ENCODE measurements around the gene ANKRD18B.
"Not testable (repeated sequence)": the region's sequence is repeated elsewhere in the genome, so short reads cannot be mapped to it uniquely, and the experiment has no call there.

The ANKRD18B gene

DNA sequence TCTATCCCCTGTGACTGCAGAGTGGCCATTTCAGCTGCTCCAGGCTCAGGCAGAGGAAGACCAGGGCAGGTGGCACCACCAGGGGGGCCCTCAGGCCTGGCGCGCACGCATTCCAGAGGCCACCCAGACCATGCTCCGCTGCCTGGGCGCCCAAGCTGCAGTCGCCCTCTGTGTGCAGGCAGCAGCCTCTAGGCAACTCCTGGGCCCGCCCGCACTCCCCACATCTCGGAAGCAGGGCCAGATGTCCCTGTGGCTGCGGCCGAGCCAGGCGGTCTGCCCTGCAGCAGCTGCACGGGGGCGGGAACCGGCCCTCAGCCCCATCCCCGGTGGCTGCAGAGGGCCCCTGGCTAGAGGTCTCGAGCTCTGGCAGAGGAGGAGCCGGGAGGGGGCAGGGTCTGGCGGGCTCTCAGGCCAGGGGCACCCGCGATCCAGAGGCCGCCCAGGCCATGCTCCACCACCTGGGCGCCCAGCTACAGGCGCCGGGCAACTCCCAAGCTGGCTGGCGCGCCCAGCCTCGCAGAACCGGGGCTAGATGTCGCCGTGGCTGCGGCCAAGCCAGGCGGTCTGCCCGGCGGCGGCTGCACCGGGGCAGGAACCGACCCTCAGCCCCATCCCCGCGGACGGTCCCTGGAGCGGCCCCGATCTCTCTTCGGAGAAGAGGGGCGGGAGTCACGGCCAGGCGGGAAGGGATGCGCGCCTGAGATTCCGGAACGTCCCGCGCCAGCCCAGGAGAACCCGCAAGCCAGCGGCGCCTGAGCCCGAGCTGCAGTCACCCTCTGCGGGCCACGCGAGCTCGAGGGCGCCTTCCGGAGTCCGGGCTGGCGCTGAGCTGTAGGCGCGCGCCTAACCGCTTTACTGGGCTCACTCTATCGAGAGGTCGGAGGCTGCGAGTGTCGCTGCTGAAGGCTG is at the start of gene ANKRD18B:
Gene ANKRD18B (plus strand): TSS at position 855 of the 909 bp plus-strand sequence. CDS start 239 bp downstream, outside the sequence.
- DNase-seq (ENCODE audit: low read depth in 2 of 2) = peak in 1 of 2 donors; percentile 38

DNA sequence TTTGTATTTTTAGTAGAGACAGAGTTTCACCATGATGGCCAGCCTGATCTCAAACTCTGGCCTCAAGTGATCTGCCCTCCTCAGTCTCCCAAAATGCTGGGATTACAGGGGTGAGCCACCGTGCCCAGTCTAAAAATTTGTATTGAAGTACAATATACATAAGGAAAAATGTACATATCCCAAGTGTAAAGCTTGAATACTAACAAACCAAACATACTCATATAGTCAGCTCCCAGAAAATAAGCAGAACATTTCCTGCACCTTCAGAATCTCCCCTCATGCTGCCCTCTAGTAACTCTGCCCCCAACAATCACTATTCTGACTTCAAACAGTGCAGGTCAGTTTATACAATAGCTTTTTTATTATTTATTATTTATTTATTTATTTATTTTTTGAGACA is 48.7 kb upstream of the ANKRD18B start:
- DNase-seq (ENCODE audit: low read depth in 2 of 2) = no peak

DNA sequence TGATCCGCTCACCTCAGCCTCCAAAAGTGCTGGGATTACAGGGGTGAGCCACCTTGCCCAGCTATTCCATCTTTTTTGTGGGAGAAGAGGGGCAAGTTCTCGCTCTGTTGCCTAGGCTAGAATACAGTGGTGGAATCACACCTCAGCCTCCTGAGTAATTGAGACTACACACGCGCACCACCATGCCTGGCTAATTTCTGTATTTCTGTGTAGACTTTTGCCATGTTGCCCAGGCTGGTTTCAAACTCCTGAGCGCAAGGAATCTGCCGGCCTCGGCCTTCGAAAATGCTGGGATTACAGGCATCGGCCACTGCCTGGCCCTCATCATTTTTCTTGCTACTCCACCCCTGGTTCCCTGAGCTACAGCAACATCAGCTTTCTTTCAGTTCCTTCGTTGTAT is 47.5 kb upstream of the ANKRD18B start:
- DNase-seq (ENCODE audit: low read depth in 2 of 2) = no peak

DNA sequence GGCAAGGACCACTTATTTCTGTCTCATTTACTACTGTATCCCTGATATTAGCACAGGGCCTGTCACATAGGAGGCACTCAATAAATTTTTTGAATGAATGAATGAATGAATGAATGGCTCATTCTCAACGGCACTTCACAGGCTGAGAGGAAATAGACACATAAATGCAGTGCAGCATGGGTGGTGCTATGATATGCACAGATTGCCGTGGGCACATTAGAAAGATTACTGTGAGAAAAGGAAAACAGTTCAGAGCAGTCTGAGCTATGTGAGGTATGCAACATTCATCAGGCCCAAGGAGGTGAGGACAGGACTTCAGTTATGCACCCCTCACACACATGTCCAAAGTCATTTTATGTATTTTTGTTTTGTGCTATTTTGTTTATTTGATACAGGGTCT is 43.9 kb upstream of the ANKRD18B start:
- no peak for DNase-seq (ENCODE audit: low read depth in 2 of 2)

DNA sequence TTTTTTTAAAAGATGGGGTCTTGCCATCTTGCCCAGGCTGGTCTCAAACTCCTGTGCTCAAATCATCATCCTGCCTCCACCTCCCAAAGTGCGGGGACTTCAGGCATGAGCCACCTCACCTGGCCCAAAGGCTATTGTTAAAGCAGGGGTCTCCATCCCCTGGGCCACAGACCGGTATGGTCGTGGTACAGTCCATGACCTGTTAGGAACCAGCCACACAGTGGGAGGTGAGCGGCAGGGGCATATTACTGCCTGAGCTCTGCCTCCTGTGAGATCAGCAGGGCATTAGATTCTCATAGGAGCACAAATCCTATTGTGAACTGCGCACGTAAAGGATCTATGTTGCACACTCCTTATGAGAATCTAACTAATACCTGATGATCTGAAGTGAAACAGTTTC is 43.1 kb upstream of the ANKRD18B start:
- no peak for DNase-seq (ENCODE audit: low read depth in 2 of 2)

DNA sequence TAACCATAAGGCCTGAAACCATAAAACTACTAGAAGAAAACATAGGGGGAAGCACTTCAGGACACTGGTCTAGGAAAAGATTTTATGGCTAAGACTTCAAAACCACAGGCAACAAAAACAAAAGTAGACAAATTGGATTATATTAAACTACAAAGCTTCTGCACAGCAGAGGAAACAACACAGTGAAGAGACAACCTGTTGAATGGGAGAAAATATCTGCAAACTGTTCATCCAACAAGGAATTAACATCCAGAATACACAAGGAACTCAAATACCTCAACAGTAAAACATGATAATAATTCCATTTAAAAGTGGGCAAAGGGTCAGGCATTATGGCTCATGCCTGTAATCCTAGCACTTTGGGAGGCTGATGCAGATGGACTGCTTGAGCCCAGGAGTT is 38.7 kb upstream of the ANKRD18B start:
- not testable (repeated sequence) for DNase-seq (ENCODE audit: low read depth in 2 of 2)

DNA sequence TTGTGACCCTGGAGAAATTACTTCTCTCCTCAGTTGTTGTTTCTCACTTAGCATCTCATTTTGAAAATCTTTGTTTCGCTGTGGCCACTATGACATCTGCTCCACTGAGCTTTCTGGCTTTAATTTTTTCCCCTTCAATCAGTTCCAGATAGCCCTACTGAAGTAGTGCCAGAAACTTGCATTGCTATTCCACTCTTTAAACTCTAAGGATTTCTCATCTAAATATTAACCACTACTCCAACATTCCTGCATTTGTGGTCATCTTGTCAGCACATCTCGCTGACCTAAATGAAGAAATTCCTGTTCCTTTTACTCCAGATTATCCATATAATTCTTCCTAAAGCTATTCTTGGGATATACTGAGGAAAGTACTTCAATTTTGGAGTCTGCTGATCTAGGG is 35.0 kb upstream of the ANKRD18B start:
- no peak for DNase-seq (ENCODE audit: low read depth in 2 of 2)

DNA sequence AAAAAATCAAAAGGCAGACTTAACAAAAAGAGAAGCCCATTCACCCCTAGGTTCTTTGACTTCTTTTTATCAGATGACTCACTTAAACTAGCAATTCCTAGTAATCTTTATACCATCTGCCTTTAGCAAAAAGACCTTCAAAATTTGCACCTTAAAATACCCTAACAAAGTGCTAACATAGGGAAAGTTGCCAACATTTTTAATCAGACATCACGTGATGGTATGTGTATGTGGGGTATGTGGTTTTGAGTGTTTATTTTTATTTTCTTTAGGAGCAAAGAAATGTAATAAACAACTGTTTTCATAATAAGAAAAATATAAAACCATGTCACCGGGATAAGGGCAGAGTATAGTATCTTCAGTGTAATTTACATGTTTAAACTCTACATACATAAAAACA is 30.2 kb upstream of the ANKRD18B start:
- DNase-seq (ENCODE audit: low read depth in 2 of 2) = not testable (repeated sequence)

DNA sequence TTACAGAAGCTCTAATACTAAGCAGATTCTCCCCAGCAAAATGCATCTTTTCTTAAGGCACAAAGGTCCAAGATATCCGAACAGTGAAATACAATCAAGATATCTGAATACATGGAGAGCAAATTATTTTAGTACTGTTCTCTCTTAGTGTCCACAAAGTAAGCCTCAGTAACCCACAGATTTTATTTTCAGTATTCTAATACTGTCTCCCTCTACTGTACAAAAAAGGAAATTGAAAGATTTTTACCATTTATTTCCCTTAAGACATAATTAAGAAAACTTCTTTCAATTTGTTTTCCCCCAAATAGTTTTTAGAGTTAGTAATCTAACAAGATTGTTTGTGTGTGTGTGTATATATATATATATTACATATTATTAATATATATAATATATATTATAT is 25.7 kb upstream of the ANKRD18B start:
- no peak for DNase-seq (ENCODE audit: low read depth in 2 of 2)

DNA sequence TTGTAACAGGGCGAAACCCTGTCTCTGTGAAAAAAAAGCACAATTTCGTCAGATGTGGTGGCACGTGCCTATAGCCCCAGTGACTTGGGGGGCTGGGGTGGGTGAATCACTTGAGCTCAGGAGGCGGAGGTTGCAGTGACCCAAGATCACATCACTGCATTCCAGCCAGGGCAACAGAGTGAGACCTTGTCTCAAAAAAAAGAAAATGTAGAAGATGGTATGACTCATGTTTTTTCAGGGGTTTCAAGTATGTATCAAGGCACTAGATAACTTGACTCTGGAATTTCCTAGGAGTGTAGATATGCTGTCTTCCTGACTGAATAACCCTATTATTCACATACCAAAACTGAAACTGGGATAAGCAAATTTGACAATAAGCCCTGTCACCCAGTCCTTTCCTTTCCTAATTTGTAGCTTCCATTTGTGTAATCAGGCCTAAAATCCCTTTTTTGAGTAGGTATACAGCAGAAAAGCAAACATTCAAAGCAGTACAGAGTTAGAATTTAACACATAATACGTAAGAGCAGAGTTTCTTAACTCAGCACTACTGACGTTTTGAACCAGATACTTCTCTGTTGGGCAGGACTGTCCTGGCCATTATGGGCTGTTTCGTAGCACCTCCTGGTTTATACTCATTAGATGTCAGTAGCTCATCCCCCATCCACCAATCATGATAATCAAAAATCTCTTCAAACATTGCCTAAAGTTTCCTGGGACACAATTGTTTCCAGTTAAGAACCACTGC is 17.3 kb upstream of the ANKRD18B start:
- peak in 1 of 2 donors; percentile 17 for DNase-seq (ENCODE audit: low read depth in 2 of 2)

DNA sequence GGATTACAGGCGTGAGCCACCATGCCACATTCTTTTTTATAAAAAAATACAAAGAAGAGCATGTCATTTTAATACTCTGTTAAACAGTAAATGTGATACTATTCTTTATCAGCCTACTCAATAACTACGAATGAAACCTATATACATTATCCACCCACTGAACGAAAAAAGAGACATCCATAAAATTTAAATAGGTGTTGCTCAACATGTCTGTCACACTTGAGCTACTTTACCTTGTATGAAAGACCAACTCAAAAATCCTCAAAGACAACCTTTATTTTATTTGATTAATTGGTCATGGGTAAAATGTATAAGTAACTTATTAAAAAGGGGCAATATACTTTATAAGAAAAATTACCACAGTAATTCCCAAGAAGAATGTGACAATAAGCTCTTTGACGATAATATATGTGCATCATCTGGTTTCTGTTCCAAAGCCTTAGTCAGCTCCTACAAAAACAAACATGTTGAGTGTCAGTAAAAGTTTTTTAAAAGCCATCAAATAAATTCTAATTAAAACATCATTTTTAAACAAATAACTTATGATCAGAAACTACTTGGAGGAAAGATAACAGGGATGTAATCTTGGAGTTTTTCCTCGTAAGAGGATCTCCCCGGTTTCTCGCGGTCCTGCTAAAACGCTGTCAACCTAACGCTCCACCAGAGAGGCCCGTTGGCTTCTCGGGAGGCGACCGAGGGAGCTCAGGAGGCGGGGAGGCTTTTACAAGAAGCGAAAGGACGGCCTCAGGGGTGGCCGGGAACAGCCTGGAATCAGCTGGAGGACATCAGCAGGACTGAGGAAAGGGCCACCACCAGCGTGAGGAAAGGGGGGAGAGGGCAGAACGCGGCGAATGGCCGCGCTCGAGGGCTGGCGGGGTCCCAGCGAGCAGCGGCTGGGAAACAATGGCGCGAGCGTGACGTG is 13.5 kb upstream of the ANKRD18B start:
- DNase-seq (ENCODE audit: low read depth in 2 of 2) = peak in 1 of 2 donors; percentile 25

DNA sequence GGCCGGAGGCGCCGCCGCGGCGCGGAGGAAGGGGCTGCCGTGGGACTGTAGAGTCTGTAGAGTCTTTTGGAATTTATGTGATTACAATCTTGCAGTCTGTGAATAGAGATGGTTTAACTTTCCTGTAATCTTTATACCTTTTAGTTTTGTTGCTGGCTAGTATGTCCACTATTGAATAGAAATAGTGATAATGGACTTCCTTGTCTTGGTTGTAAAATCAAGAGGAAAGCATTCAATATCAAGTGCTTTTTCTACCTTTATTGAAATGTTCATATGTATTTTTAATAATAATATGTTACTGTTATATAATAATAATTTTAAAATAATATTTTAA is 12.9 kb upstream of the ANKRD18B start:
- DNase-seq (ENCODE audit: low read depth in 2 of 2) = not testable (repeated sequence)

DNA sequence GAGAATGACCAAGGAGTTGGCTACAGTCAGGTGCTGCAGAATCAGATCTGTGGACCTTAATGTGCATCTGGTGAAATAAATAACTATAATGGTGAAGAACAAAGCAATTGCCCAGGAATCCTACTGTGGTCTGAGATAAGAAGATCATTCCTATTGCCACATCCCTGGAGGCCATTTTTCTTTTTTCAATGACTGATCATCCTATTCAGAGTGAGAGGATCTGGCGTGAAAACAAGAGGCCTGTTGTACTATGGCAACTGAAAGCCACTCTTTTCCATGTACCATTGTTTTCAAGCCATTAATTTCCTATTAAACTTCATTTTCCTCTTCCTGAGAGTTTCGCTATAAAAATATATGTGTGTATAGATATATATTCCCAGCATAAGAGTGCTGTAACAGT is 11.5 kb upstream of the ANKRD18B start:
- DNase-seq (ENCODE audit: low read depth in 2 of 2) = not testable (repeated sequence)

DNA sequence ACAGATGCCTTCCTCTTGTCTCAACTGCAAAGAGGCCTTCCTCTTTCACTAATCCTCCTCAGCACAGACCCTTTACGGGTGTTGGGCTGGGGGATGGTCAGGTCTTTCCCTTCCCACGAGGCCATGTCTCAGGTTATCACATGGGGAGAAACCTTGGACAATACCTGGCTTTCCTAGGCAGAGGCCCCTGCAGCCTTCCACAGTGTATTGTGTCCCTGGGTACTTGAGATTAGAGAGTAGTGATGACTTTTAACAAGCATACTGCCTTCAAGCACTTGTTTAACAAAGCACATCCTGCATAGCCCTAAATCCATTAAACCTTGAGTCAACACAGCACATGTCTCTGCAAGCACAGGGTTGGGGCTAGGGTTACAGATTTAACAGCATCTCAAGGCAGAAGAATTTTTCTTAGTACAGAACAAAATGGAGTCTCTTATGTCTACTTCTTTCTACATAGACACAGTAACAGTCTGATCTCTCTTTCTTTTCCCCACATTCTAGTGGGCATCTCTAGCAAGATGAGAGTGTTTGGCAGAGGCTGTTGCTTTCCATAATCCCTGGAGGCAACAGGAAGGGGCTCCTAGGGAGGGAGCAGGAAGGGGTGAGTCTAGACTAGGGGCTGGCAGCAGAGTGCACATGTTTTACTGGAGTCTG is 8.6 kb upstream of the ANKRD18B start:
- not testable (repeated sequence) for DNase-seq (ENCODE audit: low read depth in 2 of 2)

DNA sequence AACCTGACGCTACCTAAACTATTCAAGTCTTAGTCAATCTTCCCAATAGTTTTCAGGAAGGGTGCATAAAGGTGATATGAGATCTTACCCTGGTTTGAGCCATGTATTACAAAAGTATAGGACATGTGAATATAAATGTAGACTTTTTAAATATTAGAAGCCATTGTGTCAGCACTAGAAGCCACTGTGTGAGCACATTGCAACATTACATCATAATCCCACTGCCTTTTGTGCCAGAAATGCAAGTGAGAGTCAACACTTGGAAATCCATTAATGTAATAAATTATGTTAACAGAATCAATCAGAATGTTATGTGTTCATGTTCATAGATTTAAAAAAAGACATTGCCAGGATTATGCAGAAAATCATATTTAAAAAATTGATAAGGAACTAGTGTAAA is 7.7 kb upstream of the ANKRD18B start:
- DNase-seq (ENCODE audit: low read depth in 2 of 2) = not testable (repeated sequence)

DNA sequence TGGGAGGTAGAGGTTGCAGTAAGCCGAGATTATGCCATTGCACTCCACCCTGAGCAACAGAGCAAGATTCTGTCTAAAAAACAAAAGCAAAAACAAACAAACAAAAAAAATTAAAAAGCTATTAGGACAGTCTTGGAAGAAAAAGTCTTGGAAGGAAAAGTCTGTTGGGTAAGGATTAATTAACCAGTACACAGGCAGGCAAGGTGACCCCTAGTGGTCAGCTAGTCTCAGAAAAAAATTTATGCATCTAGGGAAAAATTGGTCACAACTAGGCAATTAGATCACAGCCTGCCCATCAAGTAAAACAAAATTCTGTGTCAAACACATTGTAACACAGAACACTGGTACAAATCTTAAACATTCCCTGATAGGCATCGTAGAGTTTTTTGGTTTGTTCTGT is 6.7 kb upstream of the ANKRD18B start:
- DNase-seq (ENCODE audit: low read depth in 2 of 2) = no peak

DNA sequence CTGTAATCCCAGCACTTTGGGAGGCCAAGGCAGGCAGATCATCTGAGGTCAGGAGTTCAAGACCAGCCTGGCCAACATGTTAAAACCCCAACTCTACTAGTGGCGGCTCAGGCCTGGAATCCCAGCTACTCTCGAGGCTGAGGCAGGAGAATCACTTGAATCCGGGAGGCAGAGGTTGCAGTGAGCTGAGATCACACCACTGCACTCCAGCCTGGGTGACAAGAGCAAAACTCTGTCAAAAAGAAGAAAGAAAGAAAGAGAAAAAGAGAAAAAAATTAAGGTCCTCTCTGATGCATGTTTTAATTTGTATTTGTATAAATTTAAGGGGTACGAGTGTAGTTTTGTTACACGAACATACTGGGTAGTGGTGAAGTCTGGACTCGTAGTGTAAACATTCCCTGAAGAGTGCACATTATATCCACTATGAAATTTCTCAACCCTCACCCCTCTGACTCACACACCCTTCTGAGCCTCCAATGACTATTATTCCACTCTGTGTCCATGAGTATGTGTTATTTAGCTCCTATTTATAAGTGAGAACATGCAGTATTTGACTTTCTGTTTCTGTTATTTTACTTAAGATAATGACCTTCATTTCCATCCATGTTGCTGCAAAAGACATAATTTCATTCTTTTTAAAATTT is 6.0 kb upstream of the ANKRD18B start:
- not testable (repeated sequence) for DNase-seq (ENCODE audit: low read depth in 2 of 2)

DNA sequence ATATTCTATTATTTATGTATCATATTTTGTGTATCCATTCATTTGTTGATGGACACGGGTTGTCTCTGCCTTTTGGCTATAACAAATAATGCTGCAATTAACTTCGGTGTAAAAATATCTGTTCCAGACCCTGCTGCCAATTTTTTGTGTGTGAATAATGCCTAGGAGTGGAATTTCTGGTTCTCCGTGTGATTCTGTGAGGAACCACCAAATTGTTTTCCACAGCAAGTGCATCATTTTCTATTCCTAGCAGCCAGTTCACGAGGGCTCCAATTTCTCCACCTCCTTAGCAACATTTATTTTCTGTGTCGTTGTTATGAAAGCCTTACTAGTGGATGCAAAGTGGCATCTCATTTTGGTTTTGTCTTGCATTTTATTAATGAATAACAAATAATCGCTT is 2.2 kb upstream of the ANKRD18B start:
- not testable (repeated sequence) for DNase-seq (ENCODE audit: low read depth in 2 of 2)

DNA sequence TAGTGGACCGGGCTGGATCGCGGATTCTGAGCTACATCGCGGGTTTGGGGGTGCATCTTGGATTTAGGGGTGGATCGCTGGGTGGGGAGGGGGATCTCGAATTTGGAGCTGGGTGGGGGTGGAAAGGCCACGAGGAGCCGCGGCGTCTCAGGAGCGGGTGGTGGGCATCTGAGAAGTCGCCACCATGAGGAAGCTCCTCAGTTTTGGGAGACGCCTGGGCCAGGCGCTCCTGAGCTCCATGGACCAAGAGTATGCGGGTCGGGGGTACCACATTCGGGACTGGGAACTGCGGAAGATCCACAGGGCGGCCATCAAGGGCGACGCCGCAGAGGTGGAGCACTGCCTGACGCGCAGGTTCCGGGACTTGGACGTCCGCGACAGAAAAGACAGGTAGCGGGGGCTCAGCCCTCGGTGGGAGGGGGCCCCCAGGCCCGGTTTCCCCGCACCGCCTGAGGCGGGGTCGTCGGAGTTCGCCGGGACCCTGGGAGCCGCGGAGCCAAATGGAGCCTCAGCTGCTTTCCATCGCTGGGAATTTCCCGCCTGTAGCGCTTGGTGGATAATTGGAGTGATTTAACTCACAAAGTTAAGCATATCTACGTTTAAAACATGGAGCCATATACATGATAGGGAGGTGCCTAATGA is 376 bp downstream of the ANKRD18B start:
- no peak for DNase-seq (ENCODE audit: low read depth in 2 of 2)

DNA sequence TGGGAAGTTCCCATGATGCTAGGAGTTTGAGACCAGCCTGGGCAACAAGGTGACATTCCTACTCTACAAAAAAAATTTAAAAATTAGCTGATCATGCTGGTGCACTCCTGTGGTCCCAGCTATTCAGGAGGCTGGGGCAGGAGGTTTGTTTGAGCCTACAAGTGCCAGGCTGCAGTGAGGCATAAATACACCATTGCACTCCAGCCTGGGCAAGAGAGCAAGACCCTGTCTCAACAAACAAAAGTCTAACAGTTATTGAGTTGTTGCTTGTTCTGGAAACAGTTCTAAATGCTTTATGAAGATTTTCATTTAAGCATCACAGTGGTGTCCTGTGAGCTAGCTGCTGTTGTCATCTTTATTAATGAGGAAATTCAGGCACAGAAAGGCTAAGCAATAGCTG is 4.0 kb downstream of the ANKRD18B start:
- DNase-seq (ENCODE audit: low read depth in 2 of 2) = not testable (repeated sequence)
